Activated naive CD8-positive, alpha-beta T cell (primary cell): ENCODE results near the gene EFL1.
A peak's percentile ranks its signal among the peaks of the same experiment; 100 is the strongest.
"Not testable (repeated sequence)": the region's sequence is repeated elsewhere in the genome, so short reads cannot be mapped to it uniquely, and the experiment has no call there.

ENCODE experiments used
- H3K27ac Mint-ChIP-seq: one replicate; pipeline ENCODE4 v1.8.0; 2021; ENCODE audit warnings: mixed read lengths
- H3K27me3 Mint-ChIP-seq: one replicate; pipeline ENCODE4 v1.8.0; 2021; ENCODE audit warnings: mixed read lengths
- H3K36me3 Mint-ChIP-seq: one replicate; pipeline ENCODE4 v1.8.0; 2021; ENCODE audit warnings: mixed read lengths
- H3K4me1 Mint-ChIP-seq: one replicate; pipeline ENCODE4 v1.8.0; 2021; ENCODE audit warnings: low read depth, mixed read lengths
- H3K4me3 Mint-ChIP-seq: one replicate; pipeline ENCODE4 v1.8.0; 2021; ENCODE audit warnings: mild to moderate bottlenecking, mixed read lengths
- H3K9me3 Mint-ChIP-seq: one replicate; pipeline ENCODE4 v1.8.0; 2021; ENCODE audit warnings: low read depth, mixed read lengths

Gene EFL1

DNA sequence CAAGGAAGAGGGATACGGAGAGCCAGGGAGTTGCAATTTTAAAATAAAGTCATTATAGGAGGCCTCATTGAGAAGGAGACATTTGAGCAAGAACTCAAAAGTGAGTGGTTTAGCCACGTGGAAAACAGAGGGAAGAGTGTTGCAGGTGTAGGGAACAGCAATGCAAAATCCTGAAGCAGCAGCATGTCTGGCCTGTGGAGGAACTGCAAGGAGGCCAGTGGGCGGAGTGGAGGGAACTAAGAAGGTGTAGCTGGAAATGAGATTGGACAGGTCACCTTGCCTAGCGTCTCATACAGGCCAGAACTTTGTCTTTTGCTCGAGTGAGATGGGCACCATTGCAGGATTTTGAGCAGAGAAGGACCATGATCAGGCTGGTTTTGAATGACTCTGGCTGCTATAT lies 35.0 kb upstream of the EFL1 start:
- Mint-ChIP-seq H3K4me1 (peaks cover 10% of the 10 kb centered on the region), H3K27me3 (no peaks in the 10 kb centered on the region), H3K27ac (peak overlapping the region; percentile 18), H3K9me3 (no peaks in the 10 kb centered on the region), H3K4me3 (peak overlapping the region; percentile 0), H3K36me3 (no peaks in the 10 kb centered on the region)

DNA sequence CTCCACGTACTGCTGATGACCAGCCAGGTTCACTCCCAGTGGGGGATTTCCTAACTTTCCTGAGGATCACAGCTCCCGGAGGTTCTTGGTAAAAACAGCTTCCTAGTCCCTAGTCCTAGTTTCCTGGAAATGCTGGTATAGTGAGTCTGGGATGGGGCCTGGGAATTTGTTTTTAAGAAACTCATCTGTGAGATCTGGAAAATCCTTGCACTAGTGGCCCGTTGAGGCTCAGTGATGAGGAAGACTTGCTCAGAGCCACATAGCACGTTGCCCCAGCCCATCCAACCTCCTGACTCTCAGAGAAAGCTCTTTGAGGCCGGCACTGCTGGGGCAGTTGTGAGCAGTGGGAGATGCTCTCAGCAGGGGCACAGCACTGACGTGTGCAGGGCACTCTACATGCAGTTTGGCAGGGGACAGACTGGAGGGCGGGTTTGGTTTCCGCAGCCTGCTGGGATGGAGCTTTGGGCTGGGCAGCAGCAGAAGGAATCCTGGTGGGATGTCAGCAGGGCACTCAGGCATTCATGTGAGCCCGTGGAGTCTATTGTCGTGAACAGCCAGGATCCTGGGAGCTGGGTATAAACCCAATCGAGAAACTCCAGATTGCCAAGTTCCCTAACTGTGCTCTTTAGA lies 31.6 kb upstream of the EFL1 start:
- Mint-ChIP-seq H3K27ac (no peak overlapping the region), H3K4me3 (no peak overlapping the region), H3K27me3 (no peaks in the 10 kb centered on the region), H3K9me3 (peaks cover 11% of the 10 kb centered on the region), H3K36me3 (no peaks in the 10 kb centered on the region), H3K4me1 (peaks cover 15% of the 10 kb centered on the region)

GRCh38 chr15:82292271-82292670 lies 29.7 kb upstream of the EFL1 start:
- Mint-ChIP-seq H3K4me3 (no peak overlapping the region), H3K9me3 (peaks cover 20% of the 10 kb centered on the region), H3K4me1 (peaks cover 16% of the 10 kb centered on the region), H3K27ac (no peak overlapping the region), H3K27me3 (no peaks in the 10 kb centered on the region), H3K36me3 (no peaks in the 10 kb centered on the region)

GRCh38 chr15:82288202-82288601 lies 25.7 kb upstream of the EFL1 start:
- H3K27me3 Mint-ChIP-seq, H3K27ac Mint-ChIP-seq, H3K4me3 Mint-ChIP-seq, H3K36me3 Mint-ChIP-seq: not testable (repeated sequence)
- H3K4me1 Mint-ChIP-seq, result peaks cover 41% of the 10 kb centered on the region
- H3K9me3 Mint-ChIP-seq, result peaks cover 20% of the 10 kb centered on the region

DNA sequence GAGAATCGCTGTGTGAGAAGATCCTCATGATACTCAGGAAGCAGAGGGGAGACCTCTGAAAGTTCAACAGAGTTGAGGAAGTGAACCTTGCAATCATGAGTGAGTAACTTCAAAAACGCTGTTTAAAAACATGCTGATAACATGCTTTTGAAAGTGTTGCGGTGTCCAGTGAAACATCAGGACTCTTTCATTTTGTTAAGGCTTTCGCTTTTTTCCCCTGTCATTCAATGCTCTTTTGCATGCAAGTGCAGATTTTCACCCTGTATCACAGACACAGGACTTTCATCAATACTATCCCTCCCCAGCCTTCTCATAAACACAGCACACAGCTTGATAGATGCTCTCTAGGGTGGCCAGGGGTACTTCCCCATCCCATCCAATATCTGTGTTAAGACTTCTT lies 23.9 kb upstream of the EFL1 start:
- peak overlapping the region; percentile 74 for H3K4me3 Mint-ChIP-seq
- H3K27me3 Mint-ChIP-seq, H3K36me3 Mint-ChIP-seq: not testable (repeated sequence)
- peaks cover 41% of the 10 kb centered on the region for H3K4me1 Mint-ChIP-seq
- peaks cover 20% of the 10 kb centered on the region for H3K9me3 Mint-ChIP-seq
- peak overlapping the region; percentile 83 for H3K27ac Mint-ChIP-seq

DNA sequence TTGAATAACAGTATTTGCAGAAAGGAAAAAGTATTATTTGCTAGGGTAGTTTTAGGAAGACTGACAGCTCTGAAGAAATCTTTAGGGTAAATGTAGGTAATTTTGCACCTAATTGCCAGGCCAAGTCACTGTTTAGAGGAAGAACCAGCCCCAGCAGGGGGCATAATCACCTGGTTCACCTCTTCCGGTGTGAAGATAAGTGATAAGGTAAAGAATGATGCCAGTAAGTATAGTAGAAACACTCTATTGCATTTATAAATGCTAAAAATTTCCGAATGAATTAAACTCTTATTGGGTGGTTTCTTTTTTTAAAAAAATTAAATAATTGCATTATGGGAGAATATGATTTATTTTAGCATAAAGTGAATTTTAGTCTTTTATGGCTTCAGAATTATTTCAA lies 21.8 kb upstream of the EFL1 start:
- H3K27ac Mint-ChIP-seq, H3K36me3 Mint-ChIP-seq, H3K4me3 Mint-ChIP-seq, H3K27me3 Mint-ChIP-seq: not testable (repeated sequence)
- H3K4me1 Mint-ChIP-seq, result peaks cover 36% of the 10 kb centered on the region
- H3K9me3 Mint-ChIP-seq, result peaks cover 11% of the 10 kb centered on the region

- H3K36me3 Mint-ChIP-seq, H3K27ac Mint-ChIP-seq: not testable (repeated sequence)
- H3K4me1 Mint-ChIP-seq, result peaks cover 26% of the 10 kb centered on the region
These were observed 19.9 kb upstream of the EFL1 start for GRCh38 chr15:82282386-82282785.

DNA sequence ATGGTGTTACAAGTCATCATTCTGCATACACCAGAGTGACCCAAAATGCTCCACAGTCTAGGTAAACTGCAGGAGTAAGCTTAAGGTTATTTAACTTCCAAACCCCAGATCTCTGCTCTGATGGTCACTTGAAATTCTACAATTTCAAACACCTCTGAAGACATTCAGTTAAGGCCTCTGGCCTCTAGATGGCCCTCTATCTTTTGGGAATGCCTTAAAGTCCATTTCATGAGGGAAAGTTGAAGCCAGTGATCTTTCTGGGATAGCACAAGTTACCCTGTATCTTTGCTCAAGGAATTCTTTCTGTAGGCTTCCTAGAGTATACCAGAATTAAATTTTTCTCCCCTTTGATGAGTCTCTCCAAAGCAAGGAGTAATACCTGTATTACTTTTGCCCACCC lies 18.7 kb upstream of the EFL1 start:
- H3K4me1 Mint-ChIP-seq, result peaks cover 15% of the 10 kb centered on the region
- H3K9me3 Mint-ChIP-seq, H3K4me3 Mint-ChIP-seq: not testable (repeated sequence)

More at GRCh38 chr15:82282386-82282785, 19.9 kb upstream of the EFL1 start:
- H3K4me3 Mint-ChIP-seq, H3K9me3 Mint-ChIP-seq, H3K27me3 Mint-ChIP-seq: not testable (repeated sequence)

GRCh38 chr15:82275410-82275809 lies 12.9 kb upstream of the EFL1 start:
- peaks cover 9% of the 10 kb centered on the region for H3K27me3 Mint-ChIP-seq
- peaks cover 12% of the 10 kb centered on the region for H3K36me3 Mint-ChIP-seq
- H3K27ac Mint-ChIP-seq, result no peak overlapping the region
- H3K9me3 Mint-ChIP-seq, result no peaks in the 10 kb centered on the region
- H3K4me3 Mint-ChIP-seq, result no peak overlapping the region
- H3K4me1 Mint-ChIP-seq, result no peaks in the 10 kb centered on the region

More for the DNA sequence above, 18.7 kb upstream of the EFL1 start:
- H3K36me3 Mint-ChIP-seq, H3K27ac Mint-ChIP-seq, H3K27me3 Mint-ChIP-seq: not testable (repeated sequence)

DNA sequence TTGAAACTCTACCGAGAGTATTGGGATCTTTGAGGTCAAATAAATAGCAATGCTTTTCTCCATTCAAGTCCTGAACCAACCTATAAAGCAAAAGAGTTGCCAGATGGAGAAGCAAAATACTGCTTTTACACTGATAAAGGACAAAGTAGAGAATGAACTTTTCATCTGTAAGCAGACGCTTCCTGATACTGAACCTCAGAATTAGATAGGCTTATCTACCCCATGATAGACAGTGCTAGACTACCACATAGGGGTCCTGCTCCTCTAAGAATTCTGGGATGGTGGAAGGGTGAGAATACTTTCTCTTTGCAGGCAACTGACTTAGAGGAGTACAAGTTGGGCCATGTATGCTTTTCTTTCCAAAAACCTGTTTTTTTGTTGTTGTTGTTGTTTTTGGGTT lies 9.6 kb upstream of the EFL1 start:
- peaks cover 9% of the 10 kb centered on the region for H3K27me3 Mint-ChIP-seq
- H3K9me3 Mint-ChIP-seq, result no peaks in the 10 kb centered on the region
- H3K4me3 Mint-ChIP-seq, result no peak overlapping the region
- no peak overlapping the region for H3K27ac Mint-ChIP-seq
- peaks cover 12% of the 10 kb centered on the region for H3K36me3 Mint-ChIP-seq
- no peaks in the 10 kb centered on the region for H3K4me1 Mint-ChIP-seq

GRCh38 chr15:82268454-82268853 lies 5.9 kb upstream of the EFL1 start:
- not testable (repeated sequence) for H3K4me3 Mint-ChIP-seq, H3K36me3 Mint-ChIP-seq, H3K27ac Mint-ChIP-seq, H3K27me3 Mint-ChIP-seq, H3K9me3 Mint-ChIP-seq, H3K4me1 Mint-ChIP-seq

DNA sequence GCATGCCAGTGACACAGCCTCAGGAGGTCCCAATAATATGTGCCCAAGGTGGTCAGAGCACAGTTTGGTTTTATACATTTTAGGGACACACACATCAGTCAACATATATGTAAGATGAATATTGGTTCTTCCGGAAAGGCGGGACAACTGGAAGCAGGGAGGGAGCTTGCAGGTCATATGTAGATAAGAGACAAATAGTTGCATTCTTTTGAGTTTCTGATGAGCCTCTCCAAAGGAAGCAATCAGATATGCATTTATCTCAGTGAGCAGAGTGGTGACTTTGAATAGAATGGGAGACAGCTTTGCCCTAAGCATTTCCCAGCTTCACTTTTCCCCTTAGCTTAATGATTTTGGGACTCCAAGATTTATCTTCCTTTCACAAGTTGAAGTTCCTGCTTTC lies 4.6 kb upstream of the EFL1 start:
- not testable (repeated sequence) for H3K27ac Mint-ChIP-seq

GRCh38 chr15:82263350-82263749 lies 816 bp upstream of the EFL1 start:
- no peaks in the 10 kb centered on the region for H3K27me3 Mint-ChIP-seq
- peak overlapping the region; percentile 96 for H3K4me3 Mint-ChIP-seq
- H3K36me3 Mint-ChIP-seq, result peaks cover 3% of the 10 kb centered on the region
- H3K27ac Mint-ChIP-seq, result peak overlapping the region; percentile 47
- H3K9me3 Mint-ChIP-seq, result no peaks in the 10 kb centered on the region
- peaks cover 28% of the 10 kb centered on the region for H3K4me1 Mint-ChIP-seq

More for the DNA sequence above, 4.6 kb upstream of the EFL1 start:
- not testable (repeated sequence) for H3K9me3 Mint-ChIP-seq, H3K4me3 Mint-ChIP-seq, H3K27me3 Mint-ChIP-seq, H3K36me3 Mint-ChIP-seq, H3K4me1 Mint-ChIP-seq

DNA sequence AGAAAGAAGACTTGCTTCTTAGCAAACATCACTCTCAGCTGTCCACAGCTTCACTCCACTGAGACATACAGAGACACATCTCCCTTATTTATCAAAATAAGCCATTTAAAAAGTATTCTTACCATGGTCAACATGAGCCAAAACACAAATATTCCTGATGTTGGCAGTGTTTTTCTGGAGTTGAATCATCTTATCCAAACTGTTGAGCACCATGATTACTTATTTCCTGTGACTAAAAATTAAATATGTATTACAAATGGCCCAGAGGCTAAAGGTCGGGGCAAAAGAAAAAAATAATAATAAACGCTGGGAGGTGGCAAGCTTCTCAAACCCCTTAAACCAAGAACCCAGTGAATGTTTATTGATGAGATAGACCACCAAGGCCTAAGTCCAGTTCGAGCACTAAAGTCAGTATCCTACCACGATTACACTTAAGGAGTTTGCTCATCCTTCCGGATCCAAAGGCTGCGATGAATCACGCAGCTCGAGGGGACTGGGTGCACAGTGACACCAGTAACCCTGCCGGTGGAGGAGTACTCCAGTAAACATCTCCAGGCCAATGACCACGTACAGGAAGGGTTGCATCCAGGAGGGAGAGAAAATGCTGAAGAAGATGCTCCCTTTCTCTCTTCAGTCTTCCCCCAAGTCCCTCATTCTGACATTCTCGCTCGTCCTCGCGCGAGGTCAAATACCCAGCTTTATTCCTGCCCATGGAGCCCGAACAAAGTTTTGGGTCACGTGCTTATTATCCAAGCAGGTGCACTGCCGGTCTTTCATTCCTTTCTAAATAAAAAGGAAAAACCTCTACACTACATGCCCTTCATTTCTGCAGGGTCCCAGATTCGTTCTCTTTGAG lies 740 bp downstream of the EFL1 start:
- H3K27ac Mint-ChIP-seq, result peak overlapping the region; percentile 91
- not testable (repeated sequence) for H3K9me3 Mint-ChIP-seq, H3K27me3 Mint-ChIP-seq, H3K36me3 Mint-ChIP-seq
- H3K4me1 Mint-ChIP-seq, result peaks cover 28% of the 10 kb centered on the region
- peak overlapping the region; percentile 96 for H3K4me3 Mint-ChIP-seq

DNA sequence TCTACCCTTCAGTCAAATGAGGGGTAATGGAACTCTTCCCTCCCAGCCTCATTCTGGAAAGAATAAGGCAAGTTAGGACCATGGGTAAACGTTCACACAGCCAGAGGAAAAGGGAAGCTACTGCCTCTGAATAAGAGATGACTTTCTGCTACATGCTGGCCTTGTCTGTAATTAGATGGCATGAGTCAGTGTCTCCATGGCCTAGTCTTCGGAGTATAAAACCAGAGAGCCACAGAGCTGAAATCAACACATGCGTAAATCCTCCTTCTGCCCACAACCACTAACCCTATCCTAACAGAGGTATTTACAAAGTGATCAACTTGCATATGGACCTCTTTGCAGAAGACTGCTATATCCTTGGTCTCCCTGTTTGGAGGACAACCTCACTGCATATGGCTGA lies 14.3 kb downstream of the EFL1 start:
- H3K27ac Mint-ChIP-seq, H3K4me3 Mint-ChIP-seq, H3K4me1 Mint-ChIP-seq, H3K9me3 Mint-ChIP-seq, H3K27me3 Mint-ChIP-seq: not testable (repeated sequence)
- H3K36me3 Mint-ChIP-seq, result peaks cover 13% of the 10 kb centered on the region

- H3K27ac Mint-ChIP-seq, H3K4me3 Mint-ChIP-seq, H3K9me3 Mint-ChIP-seq, H3K27me3 Mint-ChIP-seq: not testable (repeated sequence)
- H3K36me3 Mint-ChIP-seq, result peaks cover 14% of the 10 kb centered on the region
- H3K4me1 Mint-ChIP-seq, result peaks cover 11% of the 10 kb centered on the region
These were observed 16.6 kb downstream of the EFL1 start for GRCh38 chr15:82245956-82246355.
